Esophagus muscularis mucosa (tissue), 4 donors: Measurements from ENCODE around the gene CBY1. TPM values are rescaled to one million over a fixed set of nuclear protein-coding genes. Genes with fewer than 3 reads are reported as not detected.
A peak's percentile ranks its signal among the peaks of the same experiment; 100 is the strongest.

Experiments used
- DNase-seq: peaks from one replicate; pipeline ENCODE4 v3.0.0-alpha.2; 2017; ENCODE audit errors: extremely low spot score
- H3K27ac ChIP-seq, 4 donors: fragments of 200-600 bp; sonication (generic); replicated peaks in 1 of 4; 1 replicate in 3 of 4; 2 replicates in 1 of 4; pipeline ENCODE4 v1.5.1; 2016 to 2019; ENCODE audit warnings: mild to moderate bottlenecking in 1 of 4
- H3K27me3 ChIP-seq, 4 donors: fragments of 200-600 bp; sonication (generic); one replicate each; pipeline versions ENCODE4 v1.5.1 to v1.6.0; 2016 to 2019
- H3K36me3 ChIP-seq, 4 donors: fragments of 200-600 bp; sonication (generic); one replicate each; pipeline ENCODE4 v1.5.1; 2016 to 2019
- H3K4me1 ChIP-seq, 4 donors: fragments of 200-600 bp; sonication (generic); one replicate each; pipeline ENCODE4 v1.5.1; 2016 to 2019
- H3K4me3 ChIP-seq, 4 donors: fragments of 200-600 bp; sonication (generic); 1 replicate in 2 of 4; 2 replicates in 2 of 4; pipeline ENCODE4 v1.5.1; 2016 to 2019; ENCODE audit warnings: mild to moderate bottlenecking in 4 of 4, moderate library complexity in 1 of 4
- H3K9me3 ChIP-seq, 4 donors: fragments of 200-600 bp; sonication (generic); 1 replicate in 3 of 4; 2 replicates in 1 of 4; pipeline ENCODE4 v1.5.1; 2016 to 2019
- EP300 ChIP-seq: sonication (generic); formaldehyde crosslinking; IDR thresholded peaks from one replicate; pipeline ENCODE4 v1.6.1; 2017; ENCODE audit warnings: antibody characterized with exemption
- POLR2A ChIP-seq: fragments of 450-650 bp; IDR thresholded peaks from one replicate; pipeline ENCODE4 v1.6.1; 2017; ENCODE audit warnings: antibody characterized with exemption, moderate library complexity, mild to moderate bottlenecking, low read depth
- POLR2AphosphoS5 ChIP-seq, 2 donors: sonication (generic); formaldehyde crosslinking; IDR thresholded peaks; one replicate each; pipeline ENCODE4 v1.6.1; 2017; ENCODE audit warnings: antibody characterized with exemption in 2 of 2
- WGBS: methylation state at CpG from one replicate; pipeline ENCODE4 v1.1.5; 2018; 5-methylcytosine and 5-hydroxymethylcytosine counted together
- intact Hi-C: fragments of 100-400 bp; cut with DNase I; formaldehyde crosslinking; loops from one replicate; pipeline ENCODE4 v1.15.1; 2023
- total RNA-seq, 4 donors: library from RNA; depleted of rRNA; stranded (reverse); fragments of >200 nt; gene quantifications; one replicate each; pipeline versions ENCODE4 v1.1.0 to v1.2.1, GENCODE V29; 2016
- TF ChIP-seq, protein P1 (sequence below), 3 experiments: fragments of 200-600 bp in 2 of 3; fragments of 450-650 bp in 1 of 3; sonication (generic) in 2 of 3; IDR thresholded peaks; one replicate each; pipeline ENCODE4 v1.5.1; 2017 to 2019; ENCODE audit warnings: antibody characterized with exemption in 3 of 3, mild to moderate bottlenecking in 2 of 3, moderate library complexity in 1 of 3

CBY1 gene
- total RNA-seq, 4 donors from 2014 or later: 25.2 to 36.9 (median 33.9) TPM

GRCh38 chr22:38699784-38700183 lies 43.3 kb downstream of the CBY1 start:
- DNase-seq: no peak
- H3K4me3 ChIP-seq: peak overlapping the region; percentile 71 to 95 (median 84)
- intact Hi-C loops: no loop called here
- 12% methylated on average over 6 of the region's 6 CpGs for WGBS
- TF ChIP-seq POLR2A: no peak
- TF ChIP-seq, protein P1, sequence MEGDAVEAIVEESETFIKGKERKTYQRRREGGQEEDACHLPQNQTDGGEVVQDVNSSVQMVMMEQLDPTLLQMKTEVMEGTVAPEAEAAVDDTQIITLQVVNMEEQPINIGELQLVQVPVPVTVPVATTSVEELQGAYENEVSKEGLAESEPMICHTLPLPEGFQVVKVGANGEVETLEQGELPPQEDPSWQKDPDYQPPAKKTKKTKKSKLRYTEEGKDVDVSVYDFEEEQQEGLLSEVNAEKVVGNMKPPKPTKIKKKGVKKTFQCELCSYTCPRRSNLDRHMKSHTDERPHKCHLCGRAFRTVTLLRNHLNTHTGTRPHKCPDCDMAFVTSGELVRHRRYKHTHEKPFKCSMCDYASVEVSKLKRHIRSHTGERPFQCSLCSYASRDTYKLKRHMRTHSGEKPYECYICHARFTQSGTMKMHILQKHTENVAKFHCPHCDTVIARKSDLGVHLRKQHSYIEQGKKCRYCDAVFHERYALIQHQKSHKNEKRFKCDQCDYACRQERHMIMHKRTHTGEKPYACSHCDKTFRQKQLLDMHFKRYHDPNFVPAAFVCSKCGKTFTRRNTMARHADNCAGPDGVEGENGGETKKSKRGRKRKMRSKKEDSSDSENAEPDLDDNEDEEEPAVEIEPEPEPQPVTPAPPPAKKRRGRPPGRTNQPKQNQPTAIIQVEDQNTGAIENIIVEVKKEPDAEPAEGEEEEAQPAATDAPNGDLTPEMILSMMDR (IDR thresholded peaks at IDR 0.05): no peak
- no peak for TF ChIP-seq EP300
- TF ChIP-seq POLR2AphosphoS5 (IDR thresholded peaks at IDR 0.05): no peak
- no peaks in the 10 kb centered on the region for H3K9me3 ChIP-seq
- H3K27ac ChIP-seq: peak overlapping the region; percentile 96 to 99 (median 98)
- H3K36me3 ChIP-seq: no peaks in the 10 kb centered on the region
- peaks cover 50 to 68% (median 61%) of the 10 kb centered on the region in 4 donors for H3K4me1 ChIP-seq
- H3K27me3 ChIP-seq: no peaks in the 10 kb centered on the region

DNA sequence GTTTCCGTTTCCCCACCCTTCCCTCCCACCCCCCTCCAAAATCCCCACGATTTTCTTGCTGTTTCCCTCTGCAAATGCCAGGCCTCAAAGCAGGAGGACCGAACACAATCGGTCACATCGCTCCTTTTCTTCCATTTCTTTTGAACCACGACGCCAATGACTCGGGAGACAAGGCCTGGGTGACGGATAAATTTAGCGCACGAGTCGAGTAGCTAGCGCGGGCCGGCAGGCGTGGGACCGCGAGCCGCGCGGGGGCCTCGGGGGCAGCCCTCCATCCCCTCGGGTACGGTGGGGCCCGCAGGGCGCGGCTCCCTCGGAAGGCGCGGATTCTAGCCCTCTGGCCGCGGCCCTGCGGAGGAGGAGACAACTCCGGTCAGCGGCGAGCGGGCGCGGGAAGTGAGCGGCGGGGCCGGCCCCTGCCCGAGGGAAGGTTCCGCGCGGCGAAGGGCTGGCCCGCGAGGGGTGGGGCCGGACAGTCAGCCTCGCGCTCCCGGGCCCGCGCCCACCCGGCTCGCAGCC lies 43.9 kb downstream of the CBY1 start:
- Histone ChIP-seq H3K9me3 (no peaks in the 10 kb centered on the region), H3K27me3 (no peaks in the 10 kb centered on the region), H3K36me3 (no peaks in the 10 kb centered on the region), H3K4me1 (peaks cover 49 to 67% (median 61%) of the 10 kb centered on the region in 4 donors), H3K27ac (peak overlapping the region; percentile 96 to 99 (median 98)), H3K4me3 (peak overlapping the region; percentile 71 to 95 (median 84))
- intact Hi-C loops: no loop called here
- DNase-seq: peak; percentile 92
- 0% methylated on average over 28 of the region's 57 CpGs for WGBS
- TF ChIP-seq, protein P1 (IDR thresholded peaks at IDR 0.05): no peak
- no peak for TF ChIP-seq EP300
- no peak for TF ChIP-seq POLR2A
- peak in 1 of 2 donors; percentile 4 for TF ChIP-seq POLR2AphosphoS5 (IDR thresholded peaks at IDR 0.05)

DNA sequence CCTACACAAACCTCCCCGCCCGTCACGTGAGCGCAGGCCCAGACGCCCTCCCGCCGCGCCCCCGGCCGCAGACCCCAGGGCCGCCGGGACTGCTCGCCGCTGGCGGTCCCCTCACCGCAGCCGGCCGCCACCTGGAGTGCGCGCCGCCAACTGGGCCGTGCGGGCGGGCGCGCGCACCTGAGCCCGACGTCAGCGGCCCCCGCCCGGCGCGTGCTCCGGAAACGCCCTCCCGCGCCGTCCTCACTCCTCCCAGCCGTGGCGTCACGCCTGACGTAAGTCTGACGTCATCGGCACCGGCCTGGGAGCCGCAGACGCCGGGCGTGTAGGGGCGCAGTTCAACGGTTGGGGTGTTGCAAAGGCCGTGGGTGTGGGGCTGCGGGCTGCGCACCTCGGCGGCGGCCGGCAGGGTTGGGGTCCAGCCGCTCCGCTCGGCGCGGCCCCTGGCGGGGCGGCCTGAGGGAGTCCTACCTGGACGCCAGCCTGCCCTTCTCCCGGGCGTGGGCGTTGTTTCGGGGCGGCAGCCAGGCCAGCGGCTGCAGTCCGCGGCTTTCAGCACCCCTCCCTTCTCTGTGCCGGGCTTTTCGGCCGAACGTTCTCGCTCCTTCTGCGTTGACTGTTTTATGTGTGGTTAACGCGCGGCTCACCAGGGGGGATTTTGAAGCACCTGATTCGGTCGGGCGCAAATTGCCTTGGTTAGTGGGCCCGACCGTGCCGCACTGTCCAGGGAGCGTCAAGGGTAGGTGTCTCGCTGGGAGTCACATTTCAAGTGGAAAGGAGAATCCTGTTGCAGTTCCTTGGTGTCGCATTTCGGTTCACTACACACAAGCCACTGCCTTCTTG lies 44.6 kb downstream of the CBY1 start, which contains the start of gene JOSD1:
Gene JOSD1 (minus strand): TSS at position 155 of the 840 bp plus-strand sequence. CDS start 956 bp downstream, outside the sequence.
- peak; percentile 98 for DNase-seq
- TF ChIP-seq POLR2A (peak; percentile 97), POLR2AphosphoS5 (IDR thresholded peaks at IDR 0.05) (peak; percentile 99 to 100), EP300 (peak; percentile 93)
- TF ChIP-seq, protein P1 (IDR thresholded peaks at IDR 0.05): peak in 1 of 3 experiments; percentile 17
- H3K36me3 ChIP-seq: no peaks in the 10 kb centered on the region
- H3K4me3 ChIP-seq: peak within 1 kb of the TSS; percentile 71 to 95 (median 84)
- no peaks in the 10 kb centered on the region for H3K27me3 ChIP-seq
- H3K9me3 ChIP-seq: no peaks in the 10 kb centered on the region
- 0% methylated on average over 15 of the region's 94 CpGs for WGBS
- peak within 1 kb of the TSS; percentile 96 to 99 (median 98) for H3K27ac ChIP-seq
- peaks cover 43 to 60% (median 54%) of the 10 kb centered on the region in 4 donors for H3K4me1 ChIP-seq
- intact Hi-C loops: no loop called here

- DNase-seq: no peak
- Histone ChIP-seq H3K36me3 (peaks cover 0 to 6% (median 6%) of the 10 kb centered on the region in 4 donors), H3K27ac (peak overlapping the region; percentile 76 to 100 (median 84)), H3K4me3 (peak overlapping the region; percentile 36 to 89 (median 46)), H3K9me3 (no peaks in the 10 kb centered on the region), H3K4me1 (peaks cover 28 to 55% (median 47%) of the 10 kb centered on the region in 4 donors), H3K27me3 (no peaks in the 10 kb centered on the region)
- no peak for TF ChIP-seq POLR2A
- TF ChIP-seq, protein P1 (IDR thresholded peaks at IDR 0.05): no peak
- no peak for TF ChIP-seq EP300
- no peak for TF ChIP-seq POLR2AphosphoS5 (IDR thresholded peaks at IDR 0.05)
- intact Hi-C loops: no loop called here
- 14% methylated on average over 10 of the region's 10 CpGs for WGBS
Observed at GRCh38 chr22:38704654-38705234, 48.3 kb downstream of the CBY1 start.
